SU-DHL-6 (cell line): ENCODE results near the gene C2CD4A.

Experiments used
- H2AFZ ChIP-seq: fragments of 200-600 bp; sonication (generic); 2 replicates; pipeline ENCODE4 v1.6.1; 2014; ENCODE audit warnings: low read depth, mild to moderate bottlenecking, moderate library complexity, mixed read lengths, antibody characterized with exemption, low read length; ENCODE audit not compliant: severe bottlenecking
- H3F3A ChIP-seq: fragments of 200-600 bp; shearing (Covaris generic); 2 replicates; pipeline ENCODE4 v1.6.0; 2016; ENCODE audit warnings: antibody characterized with exemption, mild to moderate bottlenecking; ENCODE audit not compliant: insufficient read depth
- H3K27ac ChIP-seq: fragments of 200-600 bp; sonication (generic); 2 replicates; pipeline ENCODE4 v1.5.1; 2016; ENCODE audit warnings: low read depth, mild to moderate bottlenecking, low read length, moderate library complexity, mixed read lengths
- H3K27me3 ChIP-seq: fragments of 200-600 bp; sonication (generic), shearing (Covaris generic); 2 replicates; pipeline ENCODE4 v1.6.0; 2014; ENCODE audit warnings: mild to moderate bottlenecking, low read length
- H3K36me3 ChIP-seq: fragments of 200-600 bp; sonication (generic); 2 replicates; pipeline ENCODE4 v1.6.1; 2014; ENCODE audit warnings: mild to moderate bottlenecking, low read length, mixed read lengths
- H3K4me2 ChIP-seq: fragments of 300-600, 200-600 bp; shearing (Covaris generic), sonication (generic); 2 replicates; pipeline ENCODE4 v1.6.0; 2014; ENCODE audit warnings: low read length, low read depth, mild to moderate bottlenecking; ENCODE audit not compliant: poor library complexity, severe bottlenecking
- H3K4me3 ChIP-seq: fragments of 200-600 bp; sonication (generic); 2 replicates; pipeline ENCODE4 v1.5.1; 2014; ENCODE audit warnings: antibody characterized with exemption, low read length, mild to moderate bottlenecking, mixed read lengths; ENCODE audit not compliant: insufficient read depth, poor library complexity, severe bottlenecking
- H3K79me2 ChIP-seq: fragments of 200-600 bp; sonication (generic); 2 replicates; pipeline ENCODE4 v1.6.1; 2014; ENCODE audit warnings: mild to moderate bottlenecking, low read length, moderate library complexity; ENCODE audit not compliant: insufficient read depth
- H3K9ac ChIP-seq: fragments of 200-600 bp; sonication (generic); 2 replicates; pipeline ENCODE4 v1.7.0; 2014; ENCODE audit warnings: mild to moderate bottlenecking, low read length
- H3K9me2 ChIP-seq: fragments of 200-600 bp; sonication (generic); replicated peaks from 2 replicates; pipeline ENCODE4 v1.6.1; 2014; ENCODE audit warnings: low read length; ENCODE audit not compliant: insufficient read depth
- H3K9me3 ChIP-seq: fragments of 200-600 bp; sonication (generic); 2 replicates; pipeline ENCODE4 v1.6.1; 2014; ENCODE audit warnings: low read length, mixed read lengths; ENCODE audit not compliant: insufficient read depth
- H4K20me1 ChIP-seq: fragments of 200-600 bp; sonication (generic); 2 replicates; pipeline ENCODE4 v1.6.1; 2014; ENCODE audit warnings: low read depth, mild to moderate bottlenecking, antibody characterized with exemption, low read length, moderate library complexity, mixed read lengths
- CTCF ChIP-seq: fragments of 200-600 bp; sonication (generic); IDR thresholded peaks from one replicate; pipeline ENCODE4 v1.5.1; 2017; ENCODE audit warnings: antibody characterized with exemption, mild to moderate bottlenecking, low read length, moderate library complexity; ENCODE audit not compliant: insufficient read depth, poor library complexity, severe bottlenecking
- EZH2phosphoT487 ChIP-seq: fragments of 200-600 bp; sonication (generic), shearing (Covaris generic); conservative IDR thresholded peaks from 2 replicates; pipeline ENCODE4 v1.6.1; 2018; ENCODE audit warnings: mild to moderate bottlenecking, antibody characterized with exemption, low read length, moderate library complexity, mixed read lengths

C2CD4A gene

GRCh38 chr15:62088353-62088693, 21.5 kb downstream of the C2CD4A start:
- no peak overlapping the region for H3K4me3 ChIP-seq
- H3K27ac ChIP-seq, result no peak overlapping the region
- H3K79me2 ChIP-seq, result no peaks in the 10 kb centered on the region
- H3K4me2 ChIP-seq, result no peak overlapping the region
- no peaks in the 10 kb centered on the region for H3K9me2 ChIP-seq
- H3K27me3 ChIP-seq, result no peaks in the 10 kb centered on the region
- H2AFZ ChIP-seq, result no peak overlapping the region
- H3F3A ChIP-seq, result no peaks in the 10 kb centered on the region
- TF ChIP-seq EZH2phosphoT487 (no peak), CTCF (no peak)
- H3K36me3 ChIP-seq, result no peaks in the 10 kb centered on the region
- no peak overlapping the region for H3K9ac ChIP-seq
- no peaks in the 10 kb centered on the region for H3K9me3 ChIP-seq
- H4K20me1 ChIP-seq, result no peaks in the 10 kb centered on the region

GRCh38 chr15:62089616-62090015, 22.8 kb downstream of the C2CD4A start:
- Histone ChIP-seq H3F3A (no peaks in the 10 kb centered on the region), H2AFZ (no peak overlapping the region), H3K36me3 (no peaks in the 10 kb centered on the region), H3K79me2 (no peaks in the 10 kb centered on the region), H3K9me3 (no peaks in the 10 kb centered on the region), H4K20me1 (no peaks in the 10 kb centered on the region), H3K27me3 (no peaks in the 10 kb centered on the region), H3K27ac (no peak overlapping the region), H3K9me2 (no peaks in the 10 kb centered on the region), H3K9ac (no peak overlapping the region), H3K4me3 (no peak overlapping the region), H3K4me2 (no peak overlapping the region)
- TF ChIP-seq EZH2phosphoT487 (no peak), CTCF (no peak)

GRCh38 chr15:62090988-62091387, 24.2 kb downstream of the C2CD4A start:
- Histone ChIP-seq H3K9me2 (no peaks in the 10 kb centered on the region), H3K79me2 (no peaks in the 10 kb centered on the region), H3K4me3 (no peak overlapping the region), H4K20me1 (no peaks in the 10 kb centered on the region), H2AFZ (no peak overlapping the region), H3K36me3 (no peaks in the 10 kb centered on the region), H3K27ac (no peak overlapping the region), H3K9ac (no peak overlapping the region), H3K9me3 (no peaks in the 10 kb centered on the region), H3F3A (no peaks in the 10 kb centered on the region), H3K4me2 (no peak overlapping the region), H3K27me3 (no peaks in the 10 kb centered on the region)
- TF ChIP-seq CTCF (no peak), EZH2phosphoT487 (no peak)

GRCh38 chr15:62093809-62094208, 27.0 kb downstream of the C2CD4A start:
- no peaks in the 10 kb centered on the region for H3F3A ChIP-seq
- no peak overlapping the region for H3K4me3 ChIP-seq
- H3K27ac ChIP-seq, result no peak overlapping the region
- H4K20me1 ChIP-seq, result no peaks in the 10 kb centered on the region
- H3K4me2 ChIP-seq, result no peak overlapping the region
- H3K79me2 ChIP-seq, result no peaks in the 10 kb centered on the region
- no peak overlapping the region for H2AFZ ChIP-seq
- no peaks in the 10 kb centered on the region for H3K27me3 ChIP-seq
- no peak for TF ChIP-seq CTCF
- TF ChIP-seq EZH2phosphoT487, result no peak
- H3K9ac ChIP-seq, result no peak overlapping the region
- H3K9me3 ChIP-seq, result no peaks in the 10 kb centered on the region
- no peaks in the 10 kb centered on the region for H3K9me2 ChIP-seq
- no peaks in the 10 kb centered on the region for H3K36me3 ChIP-seq
